Astrocyte (in vitro differentiated cells and primary cell): ENCODE measurements around the gene LRRC17. TPM values are rescaled to one million over a fixed set of nuclear protein-coding genes. Genes with fewer than 3 reads are reported as not detected.

Experiments
- DNase-seq: peaks from one replicate; pipeline ENCODE4 v3.0.0-alpha.2; 2010; ENCODE audit warnings: low read depth
- FAIRE-seq: peaks from 2 replicates; lab custom pipeline; 2011; peaks lifted over from hg19 to GRCh38; lab: Jason Lieb, UNC
- H2AFZ ChIP-seq: 2 replicates; pipeline ENCODE4 v1.6.0; 2012; ENCODE audit warnings: low read depth, low read length, inconsistent platforms
- H3K27ac ChIP-seq: 2 replicates; pipeline ENCODE4 v1.5.1; 2011; ENCODE audit warnings: low read depth, low read length, inconsistent platforms
- H3K27me3 ChIP-seq: 2 replicates; pipeline ENCODE4 v1.6.0; 2011; ENCODE audit warnings: low read length, inconsistent platforms; ENCODE audit not compliant: insufficient read depth
- H3K36me3 ChIP-seq: 2 replicates; pipeline ENCODE4 v1.5.1; 2011; ENCODE audit warnings: low read length, inconsistent platforms; ENCODE audit not compliant: insufficient read depth
- H3K4me1 ChIP-seq: 2 replicates; pipeline ENCODE4 v1.5.1; 2011; ENCODE audit warnings: low read length, inconsistent platforms; ENCODE audit not compliant: insufficient read depth
- H3K4me2 ChIP-seq: 2 replicates; pipeline ENCODE4 v1.6.0; 2012; ENCODE audit warnings: low read length, inconsistent platforms
- H3K4me3 ChIP-seq: 2 replicates; pipeline ENCODE4 v1.5.1; 2011; ENCODE audit warnings: low read depth, mild to moderate bottlenecking, low read length, inconsistent platforms; ENCODE audit not compliant: insufficient read depth
- H3K79me2 ChIP-seq: 2 replicates; pipeline ENCODE4 v1.6.0; 2012; ENCODE audit warnings: mild to moderate bottlenecking, low read length, inconsistent platforms; ENCODE audit not compliant: insufficient read depth
- H3K9ac ChIP-seq: 2 replicates; pipeline ENCODE4 v1.6.0; 2012; ENCODE audit warnings: mild to moderate bottlenecking, low read length, inconsistent platforms
- H3K9me3 ChIP-seq: 2 replicates; pipeline ENCODE4 v1.5.1; 2012; ENCODE audit warnings: low read depth, mild to moderate bottlenecking, low read length, inconsistent platforms; ENCODE audit not compliant: insufficient read depth
- H4K20me1 ChIP-seq: 2 replicates; pipeline ENCODE4 v1.6.0; 2012; ENCODE audit warnings: low read length, inconsistent platforms; ENCODE audit not compliant: insufficient read depth
- H3K27ac Mint-ChIP-seq: one replicate; pipeline ENCODE4 v1.8.0; 2021; ENCODE audit warnings: mild to moderate bottlenecking, mixed read lengths; ENCODE audit not compliant: unreplicated experiment
- H3K27me3 Mint-ChIP-seq: one replicate; pipeline ENCODE4 v1.8.0; 2021; ENCODE audit warnings: low read depth, mixed read lengths; ENCODE audit not compliant: unreplicated experiment
- H3K36me3 Mint-ChIP-seq: one replicate; pipeline ENCODE4 v1.8.0; 2021; ENCODE audit warnings: low read depth, mixed read lengths; ENCODE audit not compliant: unreplicated experiment
- H3K4me1 Mint-ChIP-seq: one replicate; pipeline ENCODE4 v1.8.0; 2021; ENCODE audit warnings: low read depth, mixed read lengths; ENCODE audit not compliant: unreplicated experiment
- H3K4me3 Mint-ChIP-seq: one replicate; pipeline ENCODE4 v1.8.0; 2021; ENCODE audit warnings: mild to moderate bottlenecking, moderate library complexity, mixed read lengths; ENCODE audit not compliant: unreplicated experiment
- H3K9me3 Mint-ChIP-seq: one replicate; pipeline ENCODE4 v1.8.0; 2021; ENCODE audit warnings: mild to moderate bottlenecking, mixed read lengths; ENCODE audit not compliant: unreplicated experiment
- CTCF ChIP-seq: IDR thresholded peaks from 2 replicates; pipeline ENCODE4 v1.5.1; 2011; ENCODE audit warnings: low read depth, mild to moderate bottlenecking, inconsistent platforms, low read length, moderate library complexity; ENCODE audit not compliant: insufficient read depth
- EZH2 ChIP-seq: IDR thresholded peaks from 2 replicates; pipeline ENCODE4 v1.6.1; 2012; ENCODE audit warnings: mild to moderate bottlenecking, low read length, inconsistent platforms; ENCODE audit not compliant: insufficient read depth
- total RNA-seq: library from RNA; stranded (reverse); gene quantifications from 2 replicates; pipeline ENCODE4 v1.2.1, GENCODE V29; 2021

Gene LRRC17
- total RNA-seq, 1 donor from 2014 or later = 63.4 TPM

DNA sequence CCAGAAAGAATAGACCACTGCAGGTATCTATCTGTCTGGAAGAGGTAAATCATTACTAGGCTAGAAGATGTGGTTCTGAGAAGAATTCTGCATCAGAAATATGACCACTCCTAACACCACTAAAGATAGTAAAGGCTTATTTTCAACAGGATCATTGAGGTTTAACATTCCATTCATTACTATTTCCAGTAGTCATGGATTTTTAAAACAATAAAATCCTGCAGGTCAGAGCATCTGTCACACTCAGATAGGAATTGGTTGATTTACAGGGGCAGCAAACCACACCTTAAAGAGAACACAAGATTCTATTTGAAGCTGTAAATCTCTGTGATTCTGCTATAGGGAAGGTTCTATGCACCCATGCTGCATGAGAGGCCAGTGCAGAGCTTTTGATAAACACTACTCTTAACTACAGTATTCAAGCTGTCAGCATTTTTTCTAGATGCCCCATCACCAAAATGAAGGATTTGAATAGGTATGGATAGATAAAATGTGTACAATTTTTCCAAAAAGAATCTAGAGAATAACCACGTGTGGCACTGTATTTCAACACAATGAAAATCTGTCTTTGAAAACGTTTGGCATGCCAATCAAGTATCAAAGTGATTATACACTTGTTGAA is 14.6 kb downstream of the LRRC17 start:
- H3K36me3 ChIP-seq = peaks cover 9% of the 10 kb centered on the region
- H3K4me1 ChIP-seq = peaks cover 21% of the 10 kb centered on the region
- peak; percentile 81 for DNase-seq
- no peak overlapping the region for H3K4me3 ChIP-seq
- H3K4me2 ChIP-seq = peak overlapping the region; percentile 52
- peak overlapping the region; percentile 8 for H3K9ac ChIP-seq
- H3K4me1 Mint-ChIP-seq = peaks cover 22% of the 10 kb centered on the region
- H4K20me1 ChIP-seq = peaks cover 17% of the 10 kb centered on the region
- H3K9me3 ChIP-seq = no peaks in the 10 kb centered on the region
- no peaks in the 10 kb centered on the region for H3K27me3 Mint-ChIP-seq
- peak; percentile 52 for FAIRE-seq
- peak overlapping the region; percentile 38 for H3K27ac ChIP-seq
- H3K79me2 ChIP-seq = peaks cover 77% of the 10 kb centered on the region
- H3K9me3 Mint-ChIP-seq = no peaks in the 10 kb centered on the region
- H3K36me3 Mint-ChIP-seq = peaks cover 4% of the 10 kb centered on the region
- no peak overlapping the region for H3K4me3 Mint-ChIP-seq
- no peaks in the 10 kb centered on the region for H3K27me3 ChIP-seq
- H2AFZ ChIP-seq = no peak overlapping the region
- H3K27ac Mint-ChIP-seq = peak overlapping the region; percentile 31
- no peak for TF ChIP-seq EZH2

- Mint-ChIP-seq H3K9me3 (no peaks in the 10 kb centered on the region), H3K27ac (no peak overlapping the region), H3K4me3 (no peak overlapping the region), H3K27me3 (no peaks in the 10 kb centered on the region), H3K36me3 (peaks cover 2% of the 10 kb centered on the region), H3K4me1 (peaks cover 27% of the 10 kb centered on the region)
- Histone ChIP-seq H3K9ac (no peak overlapping the region), H3K4me1 (peaks cover 25% of the 10 kb centered on the region), H3K79me2 (peaks cover 81% of the 10 kb centered on the region), H2AFZ (no peak overlapping the region), H3K9me3 (no peaks in the 10 kb centered on the region), H3K4me2 (no peak overlapping the region), H3K36me3 (peaks cover 28% of the 10 kb centered on the region), H3K27me3 (no peaks in the 10 kb centered on the region), H4K20me1 (peaks cover 17% of the 10 kb centered on the region), H3K4me3 (no peak overlapping the region), H3K27ac (no peak overlapping the region)
- no peak for TF ChIP-seq EZH2
- TF ChIP-seq CTCF = no peak
- FAIRE-seq (no peak), DNase-seq (no peak)
Observed at GRCh38 chr7:102931757-102932156, 19.0 kb downstream of the LRRC17 start.

- Mint-ChIP-seq H3K27ac (peak overlapping the region; percentile 95), H3K4me3 (no peak overlapping the region), H3K4me1 (peaks cover 13% of the 10 kb centered on the region), H3K9me3 (no peaks in the 10 kb centered on the region), H3K27me3 (no peaks in the 10 kb centered on the region), H3K36me3 (peaks cover 2% of the 10 kb centered on the region)
- FAIRE-seq (no peak), DNase-seq (peak; percentile 96)
- no peaks in the 10 kb centered on the region for H3K9me3 ChIP-seq
- peaks cover 33% of the 10 kb centered on the region for H3K36me3 ChIP-seq
- peaks cover 15% of the 10 kb centered on the region for H3K4me1 ChIP-seq
- no peak overlapping the region for H3K4me3 ChIP-seq
- peak overlapping the region; percentile 61 for H3K9ac ChIP-seq
- no peak for TF ChIP-seq EZH2
- no peaks in the 10 kb centered on the region for H3K27me3 ChIP-seq
- peaks cover 82% of the 10 kb centered on the region for H3K79me2 ChIP-seq
- peaks cover 14% of the 10 kb centered on the region for H4K20me1 ChIP-seq
- peak overlapping the region; percentile 16 for H3K4me2 ChIP-seq
- H2AFZ ChIP-seq = peak overlapping the region; percentile 37
- peak overlapping the region; percentile 81 for H3K27ac ChIP-seq
Observed at GRCh38 chr7:102933763-102934162, 21.0 kb downstream of the LRRC17 start.
